HepG2 (cell line): Measurements from ENCODE around the gene NAV2. TPM values are rescaled to one million over a fixed set of nuclear protein-coding genes. Genes with fewer than 3 reads are reported as not detected.

ENCODE experiments used
- ATF7 ChIP-seq, 2 experiments: fragments of 450-650 bp in 1 of 2; sonication (generic) in 1 of 2; formaldehyde crosslinking in 1 of 2; IDR thresholded peaks; 2 replicates each; pipeline versions ENCODE4 v1.4.0 to v1.6.1; 2016 to 2020; ENCODE audit warnings: antibody characterized with exemption in 1 of 2, mild to moderate bottlenecking in 1 of 2, missing genetic modification reagents in 1 of 2
- CENPT ChIP-seq: sonication (generic); formaldehyde crosslinking; IDR thresholded peaks from 2 replicates; pipeline ENCODE4 v1.8.0; 2022; ENCODE audit warnings: low read depth, mild to moderate bottlenecking, moderate library complexity, missing genetic modification reagents
- HIC2 ChIP-seq: sonication (generic); formaldehyde crosslinking; IDR thresholded peaks from 2 replicates; pipeline ENCODE4 v1.9.0; 2022; ENCODE audit warnings: low read depth, missing genetic modification reagents
- JDP2 ChIP-seq: sonication (generic); formaldehyde crosslinking; IDR thresholded peaks from 2 replicates; pipeline ENCODE4 v1.8.1; 2022; ENCODE audit warnings: missing genetic modification reagents, borderline replicate concordance
- KDM2A ChIP-seq: sonication (generic); formaldehyde crosslinking; IDR thresholded peaks from 2 replicates; pipeline ENCODE4 v1.4.0; 2020; ENCODE audit warnings: low read depth, missing genetic modification reagents, borderline replicate concordance
- NFATC3 ChIP-seq: sonication (generic); formaldehyde crosslinking; IDR thresholded peaks from 2 replicates; pipeline ENCODE4 v1.5.1; 2020; ENCODE audit warnings: mild to moderate bottlenecking, missing genetic modification reagents
- PRMT3 ChIP-seq: sonication (generic); formaldehyde crosslinking; IDR thresholded peaks from 2 replicates; pipeline ENCODE4 v1.8.1; 2022; ENCODE audit warnings: low read depth, mild to moderate bottlenecking, moderate library complexity, missing genetic modification reagents, borderline replicate concordance
- SNAI1 ChIP-seq: sonication (generic); formaldehyde crosslinking; IDR thresholded peaks from 2 replicates; pipeline ENCODE4 v1.5.0; 2020; ENCODE audit warnings: mild to moderate bottlenecking, missing genetic modification reagents, borderline replicate concordance
- SP140L ChIP-seq: sonication (generic); formaldehyde crosslinking; IDR thresholded peaks from 2 replicates; pipeline ENCODE4 v1.4.0; 2020; ENCODE audit warnings: missing genetic modification reagents, borderline replicate concordance
- STAG1 ChIP-seq: sonication (generic); formaldehyde crosslinking; IDR thresholded peaks from 2 replicates; pipeline ENCODE4 v1.4.0; 2020; ENCODE audit warnings: missing genetic modification reagents
- ZNF274 ChIP-seq: sonication (generic); formaldehyde crosslinking; IDR thresholded peaks from 2 replicates; pipeline ENCODE4 v1.5.1; 2020; ENCODE audit warnings: mild to moderate bottlenecking, missing genetic modification reagents
- ZNF44 ChIP-seq: sonication (generic); formaldehyde crosslinking; IDR thresholded peaks from 2 replicates; pipeline ENCODE4 v1.5.1; 2020; ENCODE audit warnings: mild to moderate bottlenecking, missing genetic modification reagents
- ZNF530 ChIP-seq: sonication (generic); formaldehyde crosslinking; IDR thresholded peaks from 2 replicates; pipeline ENCODE4 v1.5.0; 2020; ENCODE audit warnings: low read depth, mild to moderate bottlenecking, missing genetic modification reagents
- ZNF556 ChIP-seq: sonication (generic); formaldehyde crosslinking; IDR thresholded peaks from 2 replicates; pipeline ENCODE4 v1.4.0; 2020; ENCODE audit warnings: mild to moderate bottlenecking, missing genetic modification reagents, borderline replicate concordance
- ZNF574 ChIP-seq: sonication (generic); formaldehyde crosslinking; IDR thresholded peaks from 2 replicates; pipeline ENCODE4 v1.4.0; 2020; ENCODE audit warnings: missing genetic modification reagents
- polyA plus RNA-seq, 8 experiments: library from polyadenylated mRNA; depleted of rRNA in 3 of 8; stranded (reverse) in 7 of 8; unstranded in 1 of 8; fragments of >200 nt; fragmentation: Illumina TruSeq in 4 of 8; extraction: Trizol in 4 of 8; gene quantifications; 2 replicates each; pipeline versions ENCODE4 v1.2.1 to v1.2.3, GENCODE V29; 2011 to 2016; ENCODE audit warnings: low read depth in 4 of 8, missing spikeins in 1 of 8, mixed read lengths in 1 of 8; ENCODE audit not compliant: insufficient read depth in 1 of 8
- total RNA-seq, 5 experiments: library from RNA; depleted of rRNA; stranded (reverse); fragments of >200 nt; fragmentation: Illumina TruSeq; extraction: Trizol; gene quantifications; 2 replicates each; pipeline ENCODE4 v1.2.3, GENCODE V29; 2016; ENCODE audit warnings: low read depth in 1 of 5
- TF ChIP-seq, protein P1 (sequence below): sonication (generic); formaldehyde crosslinking; IDR thresholded peaks from 2 replicates; pipeline ENCODE4 v1.8.0; 2022; ENCODE audit warnings: missing genetic modification reagents, mild to moderate bottlenecking, inconsistent platforms, borderline replicate concordance
- TF ChIP-seq, protein P2 (sequence below): sonication (generic); formaldehyde crosslinking; IDR thresholded peaks from 2 replicates; pipeline ENCODE4 v1.4.0; 2020; ENCODE audit warnings: mild to moderate bottlenecking, missing genetic modification reagents

Gene NAV2
- total and polyA plus RNA-seq, 2 of the 13 experiments (the other 11 are each of a cell fraction or from before 2014, with no cell fraction given) = 9.3 to 34.6 TPM

DNA sequence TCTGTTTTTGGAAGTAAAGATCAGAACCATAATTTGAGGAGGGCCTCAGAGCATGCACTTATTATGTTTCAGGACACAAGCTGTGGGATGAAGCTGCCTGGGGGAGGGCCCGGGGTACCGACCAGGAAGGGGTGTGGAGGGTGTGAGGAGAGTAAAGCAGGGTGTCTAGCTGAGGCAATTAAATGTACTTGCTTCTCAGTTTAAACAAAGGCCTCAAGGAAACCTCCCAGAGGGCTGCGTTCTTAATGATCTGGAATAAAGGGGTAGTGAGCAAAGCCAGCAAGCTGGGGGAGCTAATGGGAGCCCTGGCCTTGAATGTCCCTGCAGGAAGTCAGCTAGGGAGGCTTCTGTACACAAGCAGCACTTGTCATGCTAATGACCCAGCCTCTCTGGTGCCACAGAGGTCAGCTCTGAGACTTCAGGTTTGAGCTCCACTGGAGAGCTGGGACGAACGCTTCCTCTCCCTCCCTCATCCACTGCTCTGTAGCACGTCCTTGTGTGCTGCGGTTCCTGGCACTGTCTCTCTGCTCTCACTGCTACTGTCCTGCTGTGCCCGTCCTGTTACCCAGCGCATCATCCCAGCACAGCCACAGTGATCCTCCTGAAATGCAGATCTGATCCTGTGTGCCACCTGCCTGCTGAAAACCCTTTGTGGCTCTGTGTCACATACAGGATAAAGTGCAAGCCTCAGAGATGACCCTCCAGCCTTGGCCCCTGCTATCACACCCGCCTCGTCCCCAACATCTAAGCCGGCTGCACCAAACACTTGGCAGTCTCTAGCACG is 287.9 kb downstream of the NAV2 start (continued):
- TF ChIP-seq PRMT3 (CRISPR knock-in tag) (no peak), ZNF574 (CRISPR knock-in tag) (peak; percentile 18; the same call in 1 of the 2 replicates), ZNF44 (no peak), ATF7 (IDR thresholded peaks at IDR 0.05) (no peak), ATF7 (CRISPR knock-in tag; IDR thresholded peaks at IDR 0.05) (0 out of 2 replicates have a peak, but pooled peaks have one; percentile 30), JDP2 (no peak), CENPT (CRISPR knock-in tag) (no peak), KDM2A (CRISPR knock-in tag) (0 out of 2 replicates have a peak, but pooled peaks have one; percentile 32), ZNF556 (CRISPR knock-in tag) (no peak), SP140L (no peak), ZNF274 (CRISPR knock-in tag) (no peak; the same call in 1 of the 2 replicates), SNAI1 (CRISPR knock-in tag) (no peak), HIC2 (peak; percentile 64), STAG1 (no peak), ZNF530 (CRISPR knock-in tag) (no peak), NFATC3 (CRISPR knock-in tag) (no peak)
- TF ChIP-seq, protein P1, sequence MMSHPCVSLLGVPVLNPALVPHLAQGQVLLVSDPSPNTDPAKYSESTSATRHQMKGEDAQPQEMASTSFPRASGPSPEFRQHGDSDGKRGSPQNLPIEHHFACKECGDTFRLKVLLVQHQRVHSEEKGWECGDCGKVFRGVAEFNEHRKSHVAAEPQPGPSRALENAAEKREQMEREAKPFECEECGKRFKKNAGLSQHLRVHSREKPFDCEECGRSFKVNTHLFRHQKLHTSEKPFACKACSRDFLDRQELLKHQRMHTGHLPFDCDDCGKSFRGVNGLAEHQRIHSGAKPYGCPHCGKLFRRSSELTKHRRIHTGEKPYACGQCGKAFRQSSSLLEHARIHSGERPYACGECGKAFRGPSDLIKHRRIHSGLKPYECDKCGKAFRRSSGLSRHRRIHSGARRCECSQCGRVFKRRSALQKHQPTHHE = no peak
- TF ChIP-seq, protein P2, sequence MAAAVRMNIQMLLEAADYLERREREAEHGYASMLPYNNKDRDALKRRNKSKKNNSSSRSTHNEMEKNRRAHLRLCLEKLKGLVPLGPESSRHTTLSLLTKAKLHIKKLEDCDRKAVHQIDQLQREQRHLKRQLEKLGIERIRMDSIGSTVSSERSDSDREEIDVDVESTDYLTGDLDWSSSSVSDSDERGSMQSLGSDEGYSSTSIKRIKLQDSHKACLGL = no peak
